CD4-positive, alpha-beta T cell treated with Interleukin-21 for 1 hour (primary cell): ENCODE data around the gene C19orf44.
"Not testable (repeated sequence)": the region's sequence is repeated elsewhere in the genome, so short reads cannot be mapped to it uniquely, and the experiment has no call there.

ENCODE experiments used
- DNase-seq: peaks from one replicate; pipeline ENCODE4 v3.0.0-alpha.2; 2020

The C19orf44 gene

DNA sequence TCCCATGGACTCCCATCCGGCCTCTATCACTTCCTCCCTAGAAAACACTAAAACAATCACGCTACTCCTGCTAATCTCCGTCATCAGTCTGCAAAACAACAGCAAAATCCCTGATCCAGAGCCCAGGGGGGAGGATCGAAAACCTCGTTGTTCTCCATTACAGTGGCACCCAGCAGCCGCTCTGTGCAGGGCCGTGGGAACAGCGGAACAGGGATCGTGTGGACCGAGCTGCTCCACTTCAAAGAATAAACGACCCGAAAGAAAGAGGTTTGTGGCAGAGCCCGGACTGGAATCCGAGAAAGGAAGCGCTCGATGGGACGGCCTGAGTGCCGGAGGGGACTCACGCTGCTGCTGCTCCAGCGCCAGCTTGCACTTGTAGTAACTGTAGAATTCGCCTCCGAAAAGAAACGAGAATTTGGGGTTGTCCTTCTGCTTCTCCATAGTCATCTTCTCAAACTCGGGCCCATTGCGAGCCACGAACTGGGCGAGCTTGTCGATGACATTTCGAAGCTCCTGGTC lies 45.4 kb downstream of the C19orf44 start:
- DNase-seq = no peak

DNA sequence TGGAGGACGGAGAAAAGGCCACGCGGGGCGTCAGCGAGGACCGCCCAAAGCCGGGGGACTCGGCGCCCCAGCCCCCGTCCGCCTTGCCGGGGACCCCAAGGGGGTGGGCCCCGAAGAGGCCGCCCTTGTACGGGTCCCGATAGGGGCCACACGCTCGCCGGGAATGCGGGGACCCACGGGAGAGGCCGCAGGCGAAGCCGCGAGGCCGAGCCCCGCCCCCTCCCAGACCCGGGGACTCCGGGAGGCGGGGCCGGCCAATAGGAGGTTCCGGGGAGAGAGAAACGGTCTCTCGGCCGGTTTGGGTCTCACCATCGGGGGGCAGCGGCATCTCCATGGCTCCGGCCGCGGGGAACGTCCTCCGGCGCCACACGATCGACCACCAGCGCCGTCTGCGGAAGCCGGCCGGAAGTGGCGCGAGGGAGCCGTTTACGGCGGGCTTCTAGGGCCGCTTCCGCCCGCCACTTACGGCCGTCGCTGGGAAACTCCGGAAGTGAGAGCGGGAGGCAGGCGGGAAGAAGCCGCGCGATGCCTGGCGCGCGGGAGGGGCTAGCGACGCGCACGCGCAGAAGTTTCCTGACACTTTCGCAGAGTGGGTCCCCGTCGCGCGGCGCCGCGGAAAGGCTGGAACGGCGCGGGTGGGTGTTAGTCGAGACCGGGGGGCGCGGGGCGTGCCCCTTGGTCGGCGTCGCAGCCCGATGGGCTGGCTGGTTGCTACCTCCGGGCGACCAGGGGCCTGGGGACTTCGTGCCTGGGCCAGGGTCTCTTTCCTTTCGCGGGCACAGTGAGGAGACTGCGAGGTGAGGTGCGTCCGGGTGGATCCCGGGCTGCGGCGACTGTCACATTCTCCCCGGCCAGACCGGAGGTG lies 46.1 kb downstream of the C19orf44 start, which contains the start of gene CHERP:
TSS of gene CHERP (minus strand) at position 393 of the 865 bp plus-strand sequence. CDS start at position 334, 59 bp downstream.
- DNase-seq = peak; percentile 95

DNA sequence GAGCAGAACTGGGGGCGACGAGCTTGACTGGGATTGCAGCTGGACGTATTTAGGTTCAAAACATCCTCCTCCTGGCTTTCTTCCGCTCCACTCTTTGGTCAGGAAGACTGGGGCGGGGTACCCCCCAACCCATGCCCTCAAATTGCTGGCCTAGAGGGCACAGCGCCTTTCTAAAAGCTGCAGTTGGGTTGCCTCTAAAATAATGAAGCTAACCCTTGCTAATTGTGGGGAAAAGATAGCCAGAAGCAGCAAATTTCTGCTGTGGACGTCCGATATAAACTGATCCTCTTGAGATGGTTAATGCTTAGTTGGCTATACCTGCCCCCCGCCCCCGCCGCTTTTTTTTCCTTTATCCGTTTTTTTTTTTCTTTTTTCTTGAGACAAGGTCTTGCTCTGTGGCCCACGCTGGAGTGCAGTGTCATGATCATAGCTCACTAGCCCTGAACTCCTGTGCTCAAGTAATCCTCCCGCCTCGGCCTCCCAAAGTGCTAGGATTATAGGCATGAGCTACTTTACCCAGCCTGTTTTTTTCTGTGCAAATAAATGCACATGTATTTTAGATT lies 46.8 kb downstream of the C19orf44 start:
- no peak for DNase-seq

DNA sequence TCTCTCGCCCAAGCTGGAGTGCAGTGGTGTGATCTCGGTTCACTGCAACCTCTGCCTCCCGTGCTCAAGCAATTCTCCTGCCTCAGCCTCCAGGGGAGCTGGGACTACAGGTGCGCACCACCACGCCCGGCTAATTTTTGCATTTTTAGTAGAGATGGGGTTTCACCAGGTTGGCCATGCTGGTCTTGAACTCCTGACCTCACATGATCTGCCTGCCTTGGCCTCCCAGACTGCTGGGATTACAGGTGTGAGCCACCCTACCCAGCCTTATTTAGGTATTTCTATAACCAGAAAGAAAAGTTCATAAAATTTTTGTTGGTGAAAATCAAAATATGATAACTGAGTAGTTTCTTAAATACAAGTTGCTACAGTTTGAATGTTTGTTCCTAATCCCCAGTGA lies 47.5 kb downstream of the C19orf44 start:
- not testable (repeated sequence) for DNase-seq

DNA sequence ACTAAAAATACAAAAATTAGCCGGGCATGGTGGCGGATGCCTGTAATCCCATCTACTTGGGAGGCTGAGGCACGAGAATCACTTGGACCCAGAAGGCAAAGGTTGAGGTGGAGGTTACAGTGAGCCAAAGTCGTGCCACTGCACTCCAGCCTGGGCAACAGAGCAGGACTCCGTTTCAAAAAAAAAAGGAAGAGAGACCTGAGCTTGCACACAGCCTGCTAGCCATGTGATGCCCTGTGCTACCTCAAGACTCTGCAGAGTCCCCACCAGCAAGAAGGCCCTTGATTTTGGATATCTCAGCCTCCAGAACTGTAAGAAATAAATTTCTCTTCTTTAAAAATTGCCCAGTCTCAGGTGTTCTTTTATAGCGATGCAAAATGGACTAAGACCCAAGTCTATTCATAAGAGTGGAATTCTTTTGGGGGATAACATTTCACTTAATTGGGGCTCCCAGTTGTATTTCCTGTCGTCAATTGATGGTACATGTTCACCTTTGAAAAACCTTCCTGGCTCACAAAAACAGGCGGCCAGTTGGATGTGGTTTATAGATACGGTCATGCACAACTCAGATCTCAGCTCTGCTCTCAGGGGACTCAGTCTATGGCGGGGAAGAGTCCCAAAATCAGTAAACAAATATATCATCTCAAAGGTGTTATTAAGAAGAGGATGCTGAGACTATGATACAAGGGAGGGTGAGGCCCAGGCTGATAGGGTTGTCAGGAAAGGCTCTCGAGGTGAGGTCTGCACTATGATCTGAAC lies 48.5 kb downstream of the C19orf44 start:
- DNase-seq = peak; percentile 3

DNA sequence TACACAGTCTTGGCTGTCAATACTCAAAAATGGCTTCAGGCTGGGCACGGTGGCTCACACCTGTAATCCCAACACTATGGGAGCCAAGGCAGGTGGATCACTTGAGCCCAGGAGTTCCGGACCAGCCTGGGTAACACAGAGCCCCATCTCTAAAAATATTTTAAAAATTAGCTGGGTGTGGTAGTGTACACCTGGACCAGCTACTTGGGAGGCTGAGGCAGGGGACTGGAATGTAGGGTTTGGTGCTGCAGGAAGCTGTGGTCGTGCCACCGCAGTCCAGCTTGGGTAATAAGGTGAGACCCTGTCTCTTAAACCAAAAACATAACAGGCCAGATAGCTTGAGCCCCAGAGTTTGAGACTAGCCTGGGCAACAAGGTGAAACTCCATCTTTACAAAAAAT lies 52.8 kb downstream of the C19orf44 start:
- no peak for DNase-seq

DNA sequence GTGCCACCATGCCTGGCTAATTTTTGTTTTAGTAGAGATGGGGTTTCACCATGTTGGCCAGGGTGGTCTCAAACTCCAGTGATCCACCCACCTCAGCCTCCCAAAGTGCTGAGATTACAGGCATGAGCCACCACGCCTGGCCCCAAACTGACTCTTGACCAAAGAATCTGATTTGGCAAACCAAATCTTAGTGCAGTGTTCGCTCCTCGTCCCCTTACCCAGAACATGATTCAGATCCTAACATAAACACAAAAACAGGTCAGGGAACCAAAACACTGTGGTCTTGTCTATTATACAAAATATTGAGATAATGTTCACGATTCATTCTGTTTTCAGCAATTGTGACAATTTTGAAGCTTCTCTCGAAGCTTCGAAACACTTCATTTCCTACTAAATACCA lies 55.7 kb downstream of the C19orf44 start:
- not testable (repeated sequence) for DNase-seq

DNA sequence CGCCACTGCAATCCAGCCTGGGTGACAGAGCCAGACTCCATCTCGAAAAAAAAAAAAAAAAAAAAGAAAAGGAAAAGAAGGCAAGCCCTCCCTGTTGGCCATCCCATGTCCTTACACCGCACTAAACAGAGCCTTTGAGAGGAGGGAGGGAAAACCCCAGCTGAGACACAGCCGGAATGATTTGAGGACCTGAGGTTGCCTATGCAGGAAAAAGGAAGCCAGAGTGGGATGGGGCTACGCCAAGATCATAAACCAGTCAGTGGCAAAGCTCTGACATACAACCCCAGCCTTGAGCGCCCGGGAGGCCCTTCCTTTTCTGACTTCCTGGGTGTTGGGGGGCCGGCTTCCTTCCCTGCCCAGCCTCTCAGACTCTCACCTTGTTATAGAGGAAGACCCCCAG lies 58.6 kb downstream of the C19orf44 start:
- DNase-seq = no peak

DNA sequence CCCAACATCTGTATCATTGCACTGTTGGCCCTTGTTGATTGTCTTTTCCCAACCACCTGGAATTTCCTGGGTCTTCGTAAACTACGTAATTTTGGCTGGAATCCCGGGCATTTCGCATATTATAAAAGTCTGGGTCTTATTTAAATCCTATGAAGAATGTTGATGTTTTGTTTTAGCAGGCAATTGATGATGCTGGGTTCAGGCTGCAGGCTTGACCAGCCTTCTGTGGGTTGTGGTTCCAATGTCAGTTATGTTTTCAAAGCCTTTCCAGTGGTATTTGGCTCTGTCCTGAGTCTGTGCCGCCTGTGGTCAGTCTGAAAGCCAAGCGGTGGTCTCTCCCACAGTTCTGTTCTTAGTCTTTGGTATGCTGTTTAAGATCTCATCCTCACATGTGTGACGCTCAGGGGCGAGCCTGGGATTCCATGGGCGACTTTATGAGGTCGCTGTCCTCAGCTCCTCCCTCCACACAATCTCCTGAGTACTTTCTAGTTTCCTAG lies 63.6 kb downstream of the C19orf44 start:
- DNase-seq = no peak

DNA sequence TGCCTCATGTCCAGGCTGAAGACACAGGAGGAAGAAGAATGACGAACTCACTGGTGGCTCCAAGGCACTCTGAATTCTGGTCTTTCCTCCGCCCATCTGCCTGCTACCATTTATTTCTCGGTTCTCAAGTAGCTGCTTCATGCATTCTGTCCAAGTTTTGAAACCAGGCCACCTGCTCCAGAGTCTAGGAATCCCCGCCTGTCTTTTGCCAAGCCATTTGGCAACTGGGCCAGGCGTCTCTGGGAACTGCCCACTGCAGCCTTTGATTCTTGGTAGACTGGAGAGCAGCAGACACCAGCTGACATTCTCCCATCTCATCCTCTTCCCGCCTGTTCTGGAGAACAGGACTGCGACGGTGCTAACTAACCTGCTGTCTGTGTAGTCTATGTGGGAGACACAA lies 65.2 kb downstream of the C19orf44 start:
- no peak for DNase-seq

DNA sequence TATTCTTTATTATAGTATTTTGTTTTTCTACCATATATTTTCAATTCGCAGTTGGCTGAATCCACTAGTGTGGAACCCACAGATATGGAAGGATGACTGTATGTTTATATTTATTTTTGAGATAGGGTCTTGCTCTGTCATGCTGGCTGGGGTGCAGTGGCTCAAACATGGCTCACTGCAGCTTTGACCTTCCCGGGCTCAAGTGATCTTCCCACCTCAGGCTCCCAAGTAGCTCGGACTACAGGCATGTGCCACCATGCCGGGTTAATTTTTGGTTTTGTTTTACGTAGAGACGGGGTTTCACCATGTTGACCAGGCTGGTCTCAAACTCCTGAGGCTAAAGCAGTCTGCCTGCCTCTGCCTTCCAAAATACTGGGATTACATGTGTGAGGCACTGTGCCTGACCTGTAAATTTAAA lies 66.4 kb downstream of the C19orf44 start:
- DNase-seq = no peak

DNA sequence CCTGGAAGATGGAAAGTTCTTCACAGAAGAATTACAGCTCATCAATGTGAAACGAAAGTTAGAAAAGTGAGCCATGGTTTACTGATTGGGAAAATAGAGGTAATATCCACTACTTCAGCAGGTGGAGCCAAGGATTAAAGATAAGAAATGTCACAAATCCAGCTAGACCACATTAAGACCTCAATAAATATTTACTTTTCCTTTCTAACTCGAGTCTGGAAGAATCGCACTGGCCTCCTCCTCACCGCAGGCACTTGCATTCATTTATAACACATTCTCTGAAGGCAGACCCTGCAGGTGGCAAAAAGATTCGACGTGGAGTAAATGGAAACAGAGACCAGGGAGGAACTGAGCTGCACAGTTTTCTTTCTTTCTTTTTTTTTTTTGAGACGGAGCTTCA lies 68.6 kb downstream of the C19orf44 start:
- no peak for DNase-seq

DNA sequence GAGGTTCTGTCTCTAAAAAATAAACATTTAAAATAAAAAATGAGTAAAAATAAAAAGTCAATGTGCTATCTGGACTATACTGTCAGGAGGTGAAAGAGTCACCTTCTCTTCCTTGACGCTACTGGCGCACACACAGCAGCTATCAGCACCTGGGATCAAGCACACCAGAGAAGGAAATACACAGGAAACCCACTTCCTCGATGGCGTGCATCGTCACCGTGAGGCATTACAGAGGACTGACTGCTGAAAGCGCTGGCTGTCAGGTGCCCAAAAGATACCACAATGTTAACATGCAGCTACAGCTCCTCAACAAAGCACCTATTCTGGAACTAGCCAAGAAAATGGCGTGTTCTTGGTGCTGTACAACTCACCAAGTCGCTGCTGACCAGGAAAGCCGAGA lies 70.0 kb downstream of the C19orf44 start:
- DNase-seq = peak; percentile 90

DNA sequence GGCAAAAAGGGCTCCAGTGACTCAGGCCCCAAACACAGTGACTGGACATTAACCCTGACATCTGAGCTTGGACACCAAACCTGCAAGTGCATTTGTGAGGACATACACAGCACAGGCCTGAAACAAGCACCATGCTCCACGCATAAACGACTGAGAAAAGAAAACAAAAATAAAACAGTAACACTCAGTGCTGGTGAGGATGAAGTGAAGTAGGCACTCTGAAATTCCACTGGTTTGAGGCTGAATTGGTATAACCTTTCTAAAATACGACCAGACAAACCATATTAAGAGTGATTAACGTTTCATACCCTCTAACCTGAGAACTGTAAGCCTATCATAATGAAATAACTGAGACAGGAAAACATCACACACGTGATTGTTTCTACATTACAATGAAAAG lies 70.5 kb downstream of the C19orf44 start:
- no peak for DNase-seq

DNA sequence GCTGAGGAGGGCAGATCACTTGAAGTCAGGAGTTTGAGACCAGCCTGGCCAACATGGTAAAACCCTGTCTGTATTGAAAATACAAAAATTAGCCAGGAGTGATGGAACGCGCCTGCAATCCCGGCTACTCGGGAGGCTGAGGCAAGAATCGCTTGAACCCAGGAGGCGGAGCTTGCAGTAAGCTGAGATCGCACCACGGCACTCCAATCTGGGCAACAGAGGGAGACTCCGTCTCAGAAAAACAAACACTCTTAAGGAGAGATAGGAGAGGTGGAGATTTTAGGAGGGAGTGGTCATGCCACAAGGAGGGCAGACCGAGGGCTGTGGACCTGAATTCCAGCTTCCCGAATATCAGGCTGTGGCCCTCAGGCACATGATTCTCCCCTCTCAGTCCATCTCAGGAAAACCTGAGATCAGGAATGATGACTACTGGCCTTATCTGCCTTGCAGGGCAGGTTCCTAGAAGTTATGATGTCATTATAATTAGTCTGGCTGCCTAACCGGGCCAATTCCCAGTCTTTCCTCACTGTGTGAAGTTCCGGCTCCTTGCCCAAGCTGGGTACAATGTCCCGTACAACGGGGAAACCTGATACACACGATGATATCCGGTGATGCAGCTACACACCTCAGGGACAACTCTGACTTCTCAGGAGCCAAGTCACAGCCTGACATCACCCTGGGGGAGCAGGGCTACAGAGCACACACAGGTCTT lies 73.6 kb downstream of the C19orf44 start:
- DNase-seq = no peak
